HepG2 (cell line): ENCODE data around the gene ZFP69. TPM values are rescaled to one million over a fixed set of nuclear protein-coding genes. Genes with fewer than 3 reads are reported as not detected.

ENCODE experiments used
- BCL6 ChIP-seq: IDR thresholded peaks from 2 replicates; pipeline ENCODE4 v1.6.1; 2016; ENCODE audit warnings: missing genetic modification reagents, missing compliant biosample characterization
- GATAD2A ChIP-seq: IDR thresholded peaks from 2 replicates; pipeline ENCODE4 v1.6.1; 2016
- JUN ChIP-seq: sonication (generic); formaldehyde crosslinking; IDR thresholded peaks from 2 replicates; pipeline ENCODE4 v1.4.0; 2020; ENCODE audit warnings: mild to moderate bottlenecking, missing genetic modification reagents
- MEF2D ChIP-seq: sonication (generic); formaldehyde crosslinking; IDR thresholded peaks from 2 replicates; pipeline ENCODE4 v1.5.1; 2020; ENCODE audit warnings: mild to moderate bottlenecking, missing genetic modification reagents
- NCOA2 ChIP-seq: sonication (generic); formaldehyde crosslinking; IDR thresholded peaks from 2 replicates; pipeline ENCODE4 v1.8.0; 2022; ENCODE audit warnings: inconsistent platforms
- RBFOX2 ChIP-seq: fragments of 200-400 bp; formaldehyde crosslinking; IDR thresholded peaks from 2 replicates; pipeline ENCODE4 v1.6.1; 2017; ENCODE audit warnings: low read depth, mild to moderate bottlenecking, low read length
- RXRB ChIP-seq: IDR thresholded peaks from 2 replicates; pipeline ENCODE4 v1.6.1; 2016; ENCODE audit warnings: borderline replicate concordance, missing genetic modification reagents, missing compliant biosample characterization
- SIN3A ChIP-seq: IDR thresholded peaks from 2 replicates; pipeline ENCODE4 v1.6.1; 2011; ENCODE audit warnings: low read depth, mild to moderate bottlenecking, control low read depth, low read length, borderline replicate concordance
- U2AF2 ChIP-seq: fragments of 200-400 bp; formaldehyde crosslinking; IDR thresholded peaks from 2 replicates; pipeline ENCODE4 v1.6.1; 2017; ENCODE audit warnings: low read depth, mild to moderate bottlenecking, low read length
- ZNF367 ChIP-seq: sonication (generic); formaldehyde crosslinking; IDR thresholded peaks from 2 replicates; pipeline ENCODE4 v1.4.0; 2020; ENCODE audit warnings: missing genetic modification reagents, borderline replicate concordance
- ZNF556 ChIP-seq: sonication (generic); formaldehyde crosslinking; IDR thresholded peaks from 2 replicates; pipeline ENCODE4 v1.4.0; 2020; ENCODE audit warnings: mild to moderate bottlenecking, missing genetic modification reagents, borderline replicate concordance
- ZNF672 ChIP-seq: sonication (generic); formaldehyde crosslinking; IDR thresholded peaks from 2 replicates; pipeline ENCODE4 v1.8.1; 2022; ENCODE audit warnings: missing genetic modification reagents
- ZNF83 ChIP-seq: sonication (generic); formaldehyde crosslinking; IDR thresholded peaks from 2 replicates; pipeline ENCODE4 v1.4.0; 2020; ENCODE audit warnings: missing genetic modification reagents, mild to moderate bottlenecking, borderline replicate concordance
- polyA plus RNA-seq, 8 experiments: library from polyadenylated mRNA; depleted of rRNA in 3 of 8; stranded (reverse) in 7 of 8; unstranded in 1 of 8; fragments of >200 nt; fragmentation: Illumina TruSeq in 4 of 8; extraction: Trizol in 4 of 8; gene quantifications; 2 replicates each; pipeline versions ENCODE4 v1.2.1 to v1.2.3, GENCODE V29; 2011 to 2016; ENCODE audit warnings: low read depth in 4 of 8, missing spikeins in 1 of 8, mixed read lengths in 1 of 8; ENCODE audit not compliant: insufficient read depth in 1 of 8
- total RNA-seq, 5 experiments: library from RNA; depleted of rRNA; stranded (reverse); fragments of >200 nt; fragmentation: Illumina TruSeq; extraction: Trizol; gene quantifications; 2 replicates each; pipeline ENCODE4 v1.2.3, GENCODE V29; 2016; ENCODE audit warnings: low read depth in 1 of 5
- TF ChIP-seq, protein P1 (sequence below): sonication (generic); formaldehyde crosslinking; IDR thresholded peaks from 2 replicates; pipeline ENCODE4 v1.9.0; 2021; ENCODE audit warnings: missing genetic modification reagents, borderline replicate concordance
- TF ChIP-seq, protein P2 (sequence below): IDR thresholded peaks from 2 replicates; pipeline ENCODE4 v1.6.1; 2016; ENCODE audit warnings: low read depth, missing genetic modification reagents, missing compliant biosample characterization
- TF ChIP-seq, protein P3 (sequence below): sonication (generic); formaldehyde crosslinking; IDR thresholded peaks from 2 replicates; pipeline ENCODE4 v1.8.1; 2023; ENCODE audit warnings: mild to moderate bottlenecking, missing genetic modification reagents

ZFP69 gene
- total and polyA plus RNA-seq, 2 of the 13 experiments (the other 11 are each of a cell fraction or from before 2014, with no cell fraction given), result 2.6 to 5.6 TPM

DNA sequence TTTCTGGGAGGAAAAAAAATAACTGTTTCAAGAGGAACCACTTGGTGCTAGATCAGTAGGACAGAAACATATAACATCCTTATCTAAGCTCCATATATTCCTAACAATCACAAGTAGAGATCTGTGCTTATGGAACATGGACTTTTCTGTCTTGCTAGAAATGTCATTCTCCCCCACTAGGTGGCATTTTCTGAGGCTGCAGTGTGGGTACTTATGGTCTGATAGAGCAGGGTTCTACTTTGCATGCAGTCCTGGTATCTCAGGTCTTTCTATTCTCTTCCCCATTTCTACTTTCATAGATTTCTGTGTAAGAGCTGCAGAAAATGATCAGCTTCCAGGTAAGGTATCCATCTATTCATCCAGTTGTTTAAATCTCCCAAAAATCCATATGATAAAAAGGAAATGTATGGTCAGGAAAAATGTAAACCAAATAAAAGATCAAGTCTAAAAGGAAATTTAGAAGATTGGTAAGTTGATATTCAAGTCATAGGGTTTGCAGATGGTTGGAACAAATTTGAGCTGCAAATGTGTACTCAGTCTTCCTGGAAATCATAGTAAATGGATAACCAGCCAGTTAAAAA lies 55.8 kb downstream of the ZFP69 start (continued):
- TF ChIP-seq, protein P1, sequence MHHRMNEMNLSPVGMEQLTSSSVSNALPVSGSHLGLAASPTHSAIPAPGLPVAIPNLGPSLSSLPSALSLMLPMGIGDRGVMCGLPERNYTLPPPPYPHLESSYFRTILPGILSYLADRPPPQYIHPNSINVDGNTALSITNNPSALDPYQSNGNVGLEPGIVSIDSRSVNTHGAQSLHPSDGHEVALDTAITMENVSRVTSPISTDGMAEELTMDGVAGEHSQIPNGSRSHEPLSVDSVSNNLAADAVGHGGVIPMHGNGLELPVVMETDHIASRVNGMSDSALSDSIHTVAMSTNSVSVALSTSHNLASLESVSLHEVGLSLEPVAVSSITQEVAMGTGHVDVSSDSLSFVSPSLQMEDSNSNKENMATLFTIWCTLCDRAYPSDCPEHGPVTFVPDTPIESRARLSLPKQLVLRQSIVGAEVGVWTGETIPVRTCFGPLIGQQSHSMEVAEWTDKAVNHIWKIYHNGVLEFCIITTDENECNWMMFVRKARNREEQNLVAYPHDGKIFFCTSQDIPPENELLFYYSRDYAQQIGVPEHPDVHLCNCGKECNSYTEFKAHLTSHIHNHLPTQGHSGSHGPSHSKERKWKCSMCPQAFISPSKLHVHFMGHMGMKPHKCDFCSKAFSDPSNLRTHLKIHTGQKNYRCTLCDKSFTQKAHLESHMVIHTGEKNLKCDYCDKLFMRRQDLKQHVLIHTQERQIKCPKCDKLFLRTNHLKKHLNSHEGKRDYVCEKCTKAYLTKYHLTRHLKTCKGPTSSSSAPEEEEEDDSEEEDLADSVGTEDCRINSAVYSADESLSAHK, result no peak
- TF ChIP-seq, protein P2, sequence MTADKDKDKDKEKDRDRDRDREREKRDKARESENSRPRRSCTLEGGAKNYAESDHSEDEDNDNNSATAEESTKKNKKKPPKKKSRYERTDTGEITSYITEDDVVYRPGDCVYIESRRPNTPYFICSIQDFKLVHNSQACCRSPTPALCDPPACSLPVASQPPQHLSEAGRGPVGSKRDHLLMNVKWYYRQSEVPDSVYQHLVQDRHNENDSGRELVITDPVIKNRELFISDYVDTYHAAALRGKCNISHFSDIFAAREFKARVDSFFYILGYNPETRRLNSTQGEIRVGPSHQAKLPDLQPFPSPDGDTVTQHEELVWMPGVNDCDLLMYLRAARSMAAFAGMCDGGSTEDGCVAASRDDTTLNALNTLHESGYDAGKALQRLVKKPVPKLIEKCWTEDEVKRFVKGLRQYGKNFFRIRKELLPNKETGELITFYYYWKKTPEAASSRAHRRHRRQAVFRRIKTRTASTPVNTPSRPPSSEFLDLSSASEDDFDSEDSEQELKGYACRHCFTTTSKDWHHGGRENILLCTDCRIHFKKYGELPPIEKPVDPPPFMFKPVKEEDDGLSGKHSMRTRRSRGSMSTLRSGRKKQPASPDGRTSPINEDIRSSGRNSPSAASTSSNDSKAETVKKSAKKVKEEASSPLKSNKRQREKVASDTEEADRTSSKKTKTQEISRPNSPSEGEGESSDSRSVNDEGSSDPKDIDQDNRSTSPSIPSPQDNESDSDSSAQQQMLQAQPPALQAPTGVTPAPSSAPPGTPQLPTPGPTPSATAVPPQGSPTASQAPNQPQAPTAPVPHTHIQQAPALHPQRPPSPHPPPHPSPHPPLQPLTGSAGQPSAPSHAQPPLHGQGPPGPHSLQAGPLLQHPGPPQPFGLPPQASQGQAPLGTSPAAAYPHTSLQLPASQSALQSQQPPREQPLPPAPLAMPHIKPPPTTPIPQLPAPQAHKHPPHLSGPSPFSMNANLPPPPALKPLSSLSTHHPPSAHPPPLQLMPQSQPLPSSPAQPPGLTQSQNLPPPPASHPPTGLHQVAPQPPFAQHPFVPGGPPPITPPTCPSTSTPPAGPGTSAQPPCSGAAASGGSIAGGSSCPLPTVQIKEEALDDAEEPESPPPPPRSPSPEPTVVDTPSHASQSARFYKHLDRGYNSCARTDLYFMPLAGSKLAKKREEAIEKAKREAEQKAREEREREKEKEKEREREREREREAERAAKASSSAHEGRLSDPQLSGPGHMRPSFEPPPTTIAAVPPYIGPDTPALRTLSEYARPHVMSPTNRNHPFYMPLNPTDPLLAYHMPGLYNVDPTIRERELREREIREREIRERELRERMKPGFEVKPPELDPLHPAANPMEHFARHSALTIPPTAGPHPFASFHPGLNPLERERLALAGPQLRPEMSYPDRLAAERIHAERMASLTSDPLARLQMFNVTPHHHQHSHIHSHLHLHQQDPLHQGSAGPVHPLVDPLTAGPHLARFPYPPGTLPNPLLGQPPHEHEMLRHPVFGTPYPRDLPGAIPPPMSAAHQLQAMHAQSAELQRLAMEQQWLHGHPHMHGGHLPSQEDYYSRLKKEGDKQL (CRISPR knock-in tag), result no peak
- TF ChIP-seq ZNF556 (CRISPR knock-in tag) (no peak), RXRB (peak; percentile 57; the same call in 1 of the 2 replicates), BCL6 (CRISPR knock-in tag) (0 out of 2 replicates have a peak, but pooled peaks have one; percentile 12), RBFOX2 (no peak), ZNF83 (CRISPR knock-in tag) (no peak), ZNF367 (CRISPR knock-in tag) (no peak), NCOA2 (CRISPR knock-in tag) (peak; percentile 24; the same call in 1 of the 2 replicates), JUN (no peak), U2AF2 (no peak), SIN3A (0 out of 2 replicates have a peak, but pooled peaks have one; percentile 45), MEF2D (CRISPR knock-in tag) (no peak), GATAD2A (CRISPR knock-in tag) (peak; percentile 62; the same call in 1 of the 2 replicates), ZNF672 (CRISPR knock-in tag) (no peak)
- TF ChIP-seq, protein P3, sequence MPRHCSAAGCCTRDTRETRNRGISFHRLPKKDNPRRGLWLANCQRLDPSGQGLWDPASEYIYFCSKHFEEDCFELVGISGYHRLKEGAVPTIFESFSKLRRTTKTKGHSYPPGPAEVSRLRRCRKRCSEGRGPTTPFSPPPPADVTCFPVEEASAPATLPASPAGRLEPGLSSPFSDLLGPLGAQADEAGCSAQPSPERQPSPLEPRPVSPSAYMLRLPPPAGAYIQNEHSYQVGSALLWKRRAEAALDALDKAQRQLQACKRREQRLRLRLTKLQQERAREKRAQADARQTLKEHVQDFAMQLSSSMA (CRISPR knock-in tag), result no peak
- TF ChIP-seq, all 625 proteins: peak for 34
